Measurements from ENCODE around the gene GNB2.
"Not testable (repeated sequence)": the region's sequence is repeated elsewhere in the genome, so short reads cannot be mapped to it uniquely, and the experiment has no call there.

GNB2 gene

DNA sequence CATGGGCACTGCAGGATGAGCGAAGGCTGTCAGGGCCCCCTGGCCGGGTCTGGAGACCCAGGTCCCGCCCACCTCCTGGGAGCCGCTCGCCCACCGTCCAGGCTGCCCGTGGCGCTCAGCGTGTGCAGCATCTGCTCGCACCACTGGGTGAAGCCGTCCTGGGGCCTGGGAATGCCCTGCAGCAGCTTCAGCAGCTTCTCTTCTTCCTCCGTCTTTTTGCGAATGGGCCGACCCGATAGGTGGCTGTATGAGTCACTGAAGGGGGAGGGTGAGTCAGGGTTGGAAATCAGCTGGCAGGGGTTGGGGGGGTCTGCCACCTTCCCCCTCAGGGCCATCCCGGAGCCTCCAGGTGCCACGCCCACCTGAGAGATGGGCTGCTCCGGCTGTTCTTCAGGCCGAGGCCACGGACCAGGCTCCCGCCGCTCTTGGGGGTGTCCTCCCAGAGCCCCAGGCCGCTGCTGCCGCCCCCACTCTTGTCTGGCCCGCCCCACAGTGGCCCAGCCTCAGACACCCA is 8.7 kb downstream of the GNB2 start:
- DNase-seq, result no peak

DNA sequence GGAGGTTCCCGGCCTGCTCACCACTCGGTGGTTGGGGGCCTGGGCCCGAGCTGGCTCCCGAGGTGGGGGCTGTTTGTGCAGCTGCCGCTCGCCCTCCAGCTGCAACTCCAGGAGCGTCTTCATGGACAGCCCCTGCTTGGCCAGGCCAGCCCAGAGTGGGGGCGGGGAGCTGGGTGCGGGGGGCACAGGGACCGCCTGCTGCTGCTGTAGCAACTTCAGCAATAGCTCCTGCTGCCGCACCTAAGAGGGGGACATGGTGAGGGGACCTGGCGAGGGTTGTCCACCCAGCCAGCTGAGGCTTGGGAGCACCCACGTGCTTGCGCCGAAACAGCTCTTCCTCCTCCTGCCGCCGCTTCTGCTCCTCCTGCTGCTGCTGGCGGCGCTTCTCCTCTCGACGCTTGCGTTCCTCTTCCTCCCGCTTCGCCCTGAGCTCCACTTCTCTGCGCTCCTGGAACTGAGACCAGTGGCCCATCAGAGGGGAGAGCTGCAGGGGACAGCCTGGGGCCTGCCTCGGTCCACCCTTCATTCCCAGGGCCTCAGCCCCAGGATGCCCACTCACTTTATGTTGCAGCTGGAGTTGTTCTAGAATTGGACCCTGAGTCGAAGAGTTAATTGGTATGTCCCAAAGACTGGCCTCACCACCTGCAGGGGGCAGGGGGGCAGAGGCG is 9.6 kb downstream of the GNB2 start:
- no peak for DNase-seq

DNA sequence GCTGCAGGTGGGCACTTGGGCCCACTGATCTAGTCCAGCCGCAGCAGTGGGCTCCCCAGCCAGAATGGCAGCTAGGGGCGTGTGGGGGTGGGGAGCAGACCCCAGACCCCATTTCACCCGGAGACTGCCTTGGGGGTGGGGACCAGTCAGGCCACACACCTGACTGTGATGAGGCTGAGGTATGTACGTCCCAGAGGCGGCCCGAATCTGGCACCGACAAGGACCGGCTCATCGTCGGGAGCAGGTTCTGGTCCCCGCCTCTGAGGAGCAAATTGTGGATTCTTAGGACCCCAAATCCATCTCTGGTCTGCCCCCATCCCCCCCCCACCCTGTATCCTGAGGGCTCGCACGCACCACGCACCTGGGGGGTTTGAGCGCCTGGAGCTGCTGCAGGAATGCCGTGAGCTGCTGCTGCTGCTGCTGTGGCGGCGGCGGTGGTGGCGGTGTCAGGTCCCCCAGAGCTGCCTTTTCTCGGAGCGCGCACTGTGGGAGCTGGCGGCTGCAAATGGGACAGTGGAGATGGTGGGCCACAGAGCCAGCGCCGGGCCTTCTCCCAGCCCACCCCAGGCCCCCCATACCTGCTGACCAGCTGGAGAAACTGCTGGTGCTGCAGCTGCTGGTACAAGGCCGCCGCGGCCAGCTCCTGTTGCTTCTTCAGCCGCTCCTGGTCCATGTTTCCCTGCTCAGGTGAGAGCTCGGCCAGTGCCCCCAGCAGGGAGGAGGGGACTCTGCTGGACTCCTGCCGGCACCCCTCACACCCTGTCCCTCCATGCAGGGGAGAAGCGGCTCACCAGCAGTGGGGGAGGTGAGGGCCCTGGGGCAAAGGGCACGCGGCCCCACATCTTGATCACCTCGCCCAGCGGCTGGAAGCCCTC is 10.4 kb downstream of the GNB2 start:
- no peak for DNase-seq

DNA sequence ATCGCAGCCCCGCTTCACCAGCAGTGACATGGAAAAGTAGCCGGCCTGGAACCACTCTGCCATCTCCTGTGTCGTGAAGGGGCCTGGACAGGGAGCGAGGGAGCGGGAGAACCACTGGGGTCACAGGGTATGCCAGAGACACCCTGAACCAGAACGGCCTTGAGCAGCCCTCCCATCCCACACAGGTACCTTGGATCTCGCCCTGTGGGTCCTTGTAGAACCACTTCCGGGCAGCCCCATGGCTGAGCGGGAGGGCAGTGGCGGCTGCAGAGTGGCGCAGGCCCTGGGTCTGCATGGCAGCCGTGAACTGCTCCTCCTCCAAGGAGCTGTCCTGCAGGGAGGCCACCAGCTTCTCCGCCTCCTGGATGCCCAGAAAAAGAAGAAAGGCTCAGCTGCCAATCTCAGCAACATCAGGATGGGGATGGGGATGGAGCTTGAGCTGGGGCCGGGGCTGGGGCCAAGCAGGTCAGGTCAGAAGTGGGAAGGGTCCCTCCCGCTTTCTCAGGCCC is 11.0 kb downstream of the GNB2 start:
- no peak for DNase-seq

DNA sequence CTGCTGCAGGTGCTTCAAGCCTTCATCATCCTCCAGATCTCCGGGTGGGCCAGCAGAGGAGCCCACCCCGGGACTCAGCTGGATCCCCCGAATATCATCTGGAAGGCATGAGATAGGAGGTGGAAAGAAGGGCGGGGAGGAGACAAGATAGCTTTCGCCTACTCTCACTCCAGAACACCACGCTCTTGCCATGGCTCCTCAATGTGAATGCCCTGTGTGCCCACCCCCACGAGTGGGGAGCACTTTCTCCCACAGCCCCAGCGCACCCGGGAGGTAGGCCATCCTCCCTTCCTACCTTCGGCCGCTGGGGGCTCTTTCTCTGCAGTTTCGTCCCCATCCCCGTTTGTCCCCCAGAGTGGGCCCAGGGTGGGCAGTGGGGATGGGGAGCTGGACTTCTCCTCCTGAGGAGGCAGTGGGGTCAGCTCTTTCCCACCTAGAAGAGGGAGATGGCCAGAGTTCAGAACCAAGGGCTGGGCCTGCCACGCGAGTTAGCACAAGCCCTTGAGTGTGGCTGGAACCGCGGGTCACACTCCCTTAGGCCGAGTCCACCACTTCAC is 11.6 kb downstream of the GNB2 start:
- no peak for DNase-seq

DNA sequence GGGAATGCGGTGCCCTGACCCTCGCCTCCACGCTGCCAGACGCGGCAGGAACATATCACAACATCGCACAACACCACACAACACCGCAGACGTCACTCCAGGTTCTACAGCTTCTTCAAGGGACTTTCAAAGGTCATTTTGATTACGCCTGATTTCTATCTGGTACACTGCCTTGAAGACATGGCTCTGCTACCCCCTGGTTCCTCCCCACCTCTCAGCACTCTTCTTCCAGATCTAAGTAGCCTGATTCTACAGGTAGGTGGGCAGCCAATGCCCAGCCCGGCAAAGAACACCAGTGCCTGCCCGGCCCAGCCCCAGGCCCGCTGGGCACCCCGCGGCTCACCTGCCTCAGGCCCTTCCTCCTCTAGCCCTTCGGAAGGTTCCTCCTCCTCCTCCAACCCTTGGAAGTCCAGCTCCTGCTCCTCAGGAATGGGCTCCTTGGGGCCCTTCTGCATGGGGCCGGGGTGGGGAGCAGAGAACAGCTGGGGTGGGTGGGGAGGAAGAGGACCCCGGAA is 12.1 kb downstream of the GNB2 start:
- no peak for DNase-seq

DNA sequence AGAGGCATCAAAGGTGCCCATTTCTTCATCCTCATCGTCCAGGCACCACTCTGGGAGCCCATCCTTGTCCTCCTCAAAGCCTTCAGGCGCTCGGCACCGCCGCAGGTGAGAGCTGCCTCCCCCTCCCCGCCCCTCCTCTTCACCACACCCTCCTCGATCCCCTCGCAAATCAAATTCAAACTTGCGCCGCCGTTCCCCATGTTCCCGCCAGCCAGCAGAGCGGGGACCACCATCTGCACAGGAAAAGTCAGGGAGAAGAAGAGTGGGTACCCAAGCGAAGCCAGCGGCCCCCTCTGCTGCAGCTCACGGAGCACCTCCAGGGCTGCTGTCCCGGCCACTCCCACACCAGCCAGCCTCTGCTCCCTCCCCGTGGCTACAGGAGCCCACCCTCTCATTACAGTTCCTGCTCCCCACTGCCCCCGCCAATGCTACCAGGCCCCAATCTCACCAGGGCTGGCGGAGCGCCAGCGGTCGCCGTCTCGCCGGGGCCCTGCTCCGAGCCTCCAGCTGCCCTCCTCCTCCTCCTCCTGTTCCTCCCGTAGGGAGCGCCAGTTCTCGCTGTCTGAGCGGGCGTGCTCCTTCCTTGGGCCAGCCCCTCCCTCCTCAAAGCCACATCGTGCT is 12.8 kb downstream of the GNB2 start:
- DNase-seq, result no peak

DNA sequence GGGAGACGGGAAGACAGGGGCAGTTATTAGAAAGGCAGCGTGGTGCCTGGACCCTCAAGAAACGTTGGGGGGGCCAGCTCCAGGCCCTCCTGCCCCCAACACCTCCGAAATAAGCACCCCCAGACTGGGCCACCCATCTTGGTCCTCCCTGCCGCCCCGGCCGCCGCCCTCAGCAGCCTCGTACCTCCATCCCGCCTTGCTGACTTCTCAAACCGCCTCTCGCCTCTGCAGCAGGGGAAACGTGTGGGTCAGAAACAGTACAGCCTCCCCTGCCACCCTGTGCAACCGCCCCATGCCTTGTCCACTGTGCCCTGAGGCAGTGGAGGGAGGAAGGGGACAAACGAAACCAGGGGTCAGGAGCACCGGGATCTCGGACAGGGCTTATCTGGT is 13.3 kb downstream of the GNB2 start:
- DNase-seq, result no peak

DNA sequence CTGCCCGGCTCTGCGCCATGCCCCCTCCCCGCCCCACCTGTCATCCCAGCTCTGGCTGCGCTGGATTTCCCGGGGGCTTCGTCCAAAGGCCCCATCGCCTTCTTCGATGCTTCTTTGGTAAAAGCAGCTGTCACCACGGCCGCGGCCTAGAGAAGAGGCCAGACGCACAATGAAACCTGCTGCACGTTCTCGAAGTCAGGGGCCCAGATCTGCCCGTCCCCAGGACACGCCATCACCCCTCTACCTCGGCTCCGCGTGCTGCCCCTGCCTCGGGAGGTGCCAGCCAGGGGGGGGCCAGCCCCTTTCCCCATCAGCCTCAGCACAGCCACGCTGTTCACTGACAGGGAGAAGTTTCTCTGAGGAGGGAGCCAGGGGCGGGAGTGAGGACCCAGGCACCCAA is 13.7 kb downstream of the GNB2 start:
- no peak for DNase-seq

DNA sequence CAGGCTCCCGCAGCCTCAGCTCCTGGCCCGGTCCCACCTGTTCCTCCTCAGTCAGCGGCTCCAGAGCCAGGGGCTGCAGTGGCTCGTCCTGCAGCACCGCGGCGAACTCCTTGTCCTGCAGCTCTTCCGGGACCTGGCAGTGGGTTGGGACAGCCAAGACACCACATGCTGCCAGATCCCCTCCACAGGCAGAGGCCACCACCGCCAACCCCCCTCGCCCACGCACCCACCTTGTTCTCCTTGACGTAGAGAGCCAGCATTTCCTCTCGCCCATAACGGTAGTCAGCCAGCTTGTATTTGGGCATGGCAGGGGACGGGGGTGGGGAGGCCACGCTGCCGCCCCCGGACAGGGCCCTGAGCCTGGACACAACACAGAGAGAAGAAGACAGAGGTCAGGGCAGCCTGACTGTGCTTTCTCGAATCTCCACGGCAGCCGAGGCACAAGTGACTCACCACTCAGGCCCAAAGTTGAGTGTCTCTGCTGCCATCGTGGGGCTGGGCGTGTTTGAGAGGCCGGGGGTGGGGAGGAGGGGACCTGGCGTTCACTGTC is 14.3 kb downstream of the GNB2 start:
- no peak for DNase-seq

DNA sequence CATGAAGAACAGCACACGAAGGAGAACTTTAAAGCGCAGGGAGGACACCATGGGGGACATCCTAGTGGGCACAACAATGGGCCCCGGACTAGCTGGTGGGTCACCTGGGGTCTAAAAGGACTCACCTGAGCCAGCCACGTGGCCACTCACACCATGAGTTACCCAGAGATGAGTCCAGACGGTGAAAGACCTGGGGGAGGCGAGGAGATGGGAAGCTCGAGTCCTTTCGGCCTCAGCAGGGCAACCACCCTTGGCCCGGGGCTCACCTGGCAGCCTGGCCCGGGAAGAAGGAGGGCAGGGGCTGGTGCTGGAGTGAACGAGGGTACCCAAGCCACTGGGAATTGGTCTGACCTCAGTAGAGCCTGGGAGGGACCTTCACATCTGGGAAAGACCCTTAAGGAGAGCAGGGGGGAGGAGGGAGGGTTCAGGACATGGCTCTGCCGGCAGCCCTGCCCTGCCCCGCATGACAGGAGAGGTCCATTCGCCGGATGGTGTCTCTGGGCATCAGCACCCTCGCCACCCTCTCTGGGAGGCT is 14.9 kb downstream of the GNB2 start:
- no peak for DNase-seq

DNA sequence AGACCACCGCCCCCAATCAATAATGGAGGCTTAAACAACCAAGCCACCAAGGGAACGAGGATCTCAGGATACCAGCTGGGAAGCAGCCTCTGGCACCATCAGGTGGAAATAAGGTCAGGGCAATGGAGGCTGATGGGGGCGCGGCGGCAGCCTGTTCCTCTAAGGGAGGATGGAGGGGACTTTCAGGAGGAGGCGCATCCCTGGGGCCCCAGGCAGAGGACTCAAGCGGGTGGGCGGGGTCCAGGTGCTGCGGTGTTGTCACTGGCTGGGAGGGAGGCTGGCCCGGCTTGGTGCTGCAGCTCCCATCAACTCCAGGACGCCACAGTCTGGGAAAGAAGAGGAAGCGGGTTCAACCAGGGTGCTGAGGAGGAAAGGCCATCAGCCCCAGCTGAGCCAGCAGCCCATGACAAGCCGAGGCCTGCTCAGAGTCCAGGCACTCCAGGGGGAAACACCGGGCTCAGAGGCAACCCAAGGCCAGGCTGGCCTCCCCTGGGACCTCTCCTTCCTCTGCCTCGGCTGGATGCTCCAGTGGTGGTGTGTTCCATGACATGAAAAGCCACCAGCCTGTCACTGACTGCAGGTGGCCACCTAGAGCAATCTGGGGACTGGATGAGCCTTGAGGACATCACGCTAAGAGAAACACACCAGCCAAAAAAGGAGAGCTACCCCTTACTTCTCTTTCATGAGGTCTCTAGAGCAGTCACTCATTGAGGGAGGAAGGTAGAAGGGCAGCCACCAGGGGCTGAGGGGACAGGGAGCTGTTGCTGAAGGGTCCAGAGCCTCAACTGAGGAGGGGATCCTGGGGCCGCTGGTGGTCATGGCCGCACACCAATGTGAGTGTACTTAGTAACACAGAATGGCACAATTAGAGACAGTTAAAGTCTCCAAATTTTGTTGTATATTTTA is 15.9 kb downstream of the GNB2 start:
- no peak for DNase-seq

DNA sequence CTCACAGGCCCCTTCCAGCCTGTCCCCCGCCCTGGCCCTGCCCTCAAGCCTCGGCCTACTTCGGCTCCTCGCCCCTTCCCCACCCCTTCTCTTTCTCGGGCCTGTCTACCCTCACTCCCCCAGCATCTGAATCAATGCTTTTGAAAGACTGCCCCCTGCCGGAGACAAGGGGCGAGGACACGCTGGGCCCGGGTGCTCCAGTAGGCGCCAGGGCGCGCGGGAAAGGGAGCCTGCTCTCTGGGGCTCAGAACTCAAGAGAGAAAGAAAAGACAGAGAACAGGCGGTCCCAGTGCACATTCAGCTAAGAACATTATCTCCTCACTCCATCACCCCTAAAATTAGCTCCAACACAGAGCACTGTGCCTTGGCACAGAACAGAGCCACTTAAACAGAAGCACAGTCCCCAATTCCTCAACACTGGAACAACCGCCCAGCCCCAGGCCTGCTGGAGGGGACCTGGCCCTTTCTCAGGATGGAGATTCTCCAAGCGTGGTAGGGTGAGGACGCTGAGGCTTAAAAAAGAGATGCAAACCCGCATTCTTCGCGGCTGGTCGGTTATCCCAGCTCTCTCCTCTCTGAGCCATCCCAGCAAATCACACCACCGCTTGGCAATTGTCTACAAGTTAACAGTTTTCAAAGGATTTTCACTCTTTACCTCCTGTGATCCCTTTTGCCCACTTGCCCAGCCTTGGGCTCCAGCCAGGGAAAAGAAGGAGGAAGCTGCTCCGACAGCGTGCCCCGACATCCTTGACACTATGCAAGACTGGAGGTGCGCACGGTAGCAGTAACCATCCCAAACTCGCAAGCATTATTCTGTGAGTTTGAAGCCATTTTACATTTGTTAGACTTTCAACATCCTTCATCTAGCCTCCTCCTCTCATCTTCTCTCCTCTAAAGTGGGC is 18.4 kb downstream of the GNB2 start:
- DNase-seq, result peak; percentile 52

DNA sequence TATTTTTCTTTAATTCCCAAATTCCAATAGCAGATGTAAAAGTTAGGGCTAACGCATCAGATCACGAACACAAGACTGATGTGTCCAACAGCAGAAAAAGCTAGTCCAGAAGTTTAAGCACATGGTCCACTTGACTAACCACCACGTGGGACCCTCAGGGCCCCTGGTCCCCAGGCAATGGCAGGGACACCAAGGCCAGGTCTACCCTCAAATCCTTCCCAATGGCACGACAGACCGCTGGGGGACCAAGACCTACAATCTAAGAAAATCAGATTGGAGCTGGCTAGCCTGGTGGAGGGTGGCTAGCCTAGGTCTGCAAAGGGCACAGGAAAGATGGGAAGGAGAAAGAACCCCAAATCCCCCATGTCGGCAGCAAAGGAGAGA is 19.0 kb downstream of the GNB2 start:
- no peak for DNase-seq

DNA sequence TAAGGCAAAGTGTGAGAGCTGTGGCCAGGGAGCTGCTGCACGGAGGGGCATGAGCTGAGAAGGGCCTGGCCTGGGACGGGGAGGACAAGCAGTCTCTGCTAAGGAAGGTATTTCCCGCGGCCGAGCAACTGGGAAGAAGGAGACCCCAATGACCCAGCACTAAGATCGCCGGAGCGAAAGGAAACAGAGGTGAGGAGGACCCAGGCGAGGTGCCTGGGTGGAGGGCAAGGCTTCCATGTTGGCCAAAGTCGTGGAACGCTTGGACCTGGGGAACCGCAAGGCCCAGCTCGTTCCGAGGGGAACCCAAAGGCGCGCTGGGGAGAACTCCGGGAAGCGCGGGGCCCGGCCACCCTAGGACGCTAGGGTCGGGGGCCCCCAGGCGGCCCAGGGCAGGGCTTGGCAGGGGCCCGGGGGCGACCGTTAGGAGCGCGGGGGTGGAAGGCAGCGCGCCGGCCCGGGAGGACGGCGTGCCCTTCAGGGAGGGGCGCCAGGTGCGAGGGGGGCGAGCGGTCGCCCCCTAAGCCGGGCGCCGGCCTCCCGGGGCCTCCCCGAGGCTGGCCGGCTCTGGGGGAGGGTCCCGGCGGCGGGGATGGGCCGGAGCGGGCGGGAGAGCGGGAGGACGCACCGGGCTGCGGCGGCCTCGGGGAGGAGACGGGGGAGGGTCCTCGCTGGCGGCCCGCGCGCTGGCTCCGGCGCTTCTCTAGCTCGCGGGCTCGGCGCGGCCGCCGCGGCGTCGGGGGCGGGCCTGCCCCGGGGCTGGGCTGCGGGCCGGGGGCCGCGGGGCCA is 20.0 kb downstream of the GNB2 start:
- no peak for DNase-seq

DNA sequence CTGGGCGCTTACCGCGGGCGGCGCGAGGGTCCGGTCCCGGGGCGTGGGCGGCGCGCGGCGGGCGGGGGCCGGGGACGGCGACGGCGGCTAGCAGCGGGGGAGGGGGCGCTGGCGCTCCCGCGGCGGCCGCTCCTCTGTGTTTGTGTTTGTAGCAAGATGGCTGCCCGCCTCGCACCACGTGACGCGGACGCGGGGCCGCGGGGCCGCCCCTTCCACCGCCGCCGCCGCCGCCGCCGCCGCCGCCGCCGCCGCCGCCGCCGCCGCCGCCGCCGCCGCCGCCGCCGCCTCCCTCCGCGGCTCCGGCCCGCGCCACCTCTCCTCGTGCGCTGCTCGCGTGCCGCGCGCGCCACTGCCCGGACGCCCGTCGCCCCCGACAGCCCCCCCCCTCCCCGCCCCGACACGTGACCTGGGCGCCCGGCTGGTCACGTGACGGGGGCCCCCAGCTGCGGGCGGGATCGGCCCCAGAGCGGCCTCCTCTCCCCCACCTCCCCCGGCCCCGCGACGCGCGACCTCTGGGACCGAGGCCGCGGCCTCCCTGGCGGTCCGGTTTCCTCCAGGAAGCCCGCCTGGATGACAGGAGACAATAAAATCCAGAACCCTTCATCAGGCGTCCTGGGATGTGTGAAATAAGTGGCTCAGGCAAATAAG is 20.7 kb downstream of the GNB2 start, which contains the start of gene GIGYF1:
TSS of gene GIGYF1 (minus strand) at position 153 of the 648 bp plus-strand sequence. CDS start 6,012 bp downstream, outside the sequence.
- DNase-seq, result peak; percentile 24

DNA sequence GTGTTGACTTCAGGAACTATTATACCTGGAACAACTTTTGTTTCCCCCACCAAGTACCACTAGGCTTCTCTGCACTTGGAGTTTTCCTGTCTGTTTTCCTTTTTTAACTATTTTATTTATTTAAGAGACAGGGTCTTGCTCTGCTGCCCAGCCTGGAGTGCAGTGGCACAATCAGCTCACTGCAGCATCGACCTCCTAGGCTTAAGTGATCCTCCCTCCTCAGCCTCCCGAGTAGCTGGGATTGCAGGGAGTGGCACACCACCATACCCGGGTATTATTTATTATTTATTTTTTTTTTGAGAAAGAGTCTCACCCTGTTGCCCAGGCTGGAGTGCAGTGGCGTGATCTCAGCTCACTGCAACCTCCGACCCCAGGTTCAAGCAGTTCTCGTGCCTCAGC is 22.6 kb downstream of the GNB2 start:
- no peak for DNase-seq

DNA sequence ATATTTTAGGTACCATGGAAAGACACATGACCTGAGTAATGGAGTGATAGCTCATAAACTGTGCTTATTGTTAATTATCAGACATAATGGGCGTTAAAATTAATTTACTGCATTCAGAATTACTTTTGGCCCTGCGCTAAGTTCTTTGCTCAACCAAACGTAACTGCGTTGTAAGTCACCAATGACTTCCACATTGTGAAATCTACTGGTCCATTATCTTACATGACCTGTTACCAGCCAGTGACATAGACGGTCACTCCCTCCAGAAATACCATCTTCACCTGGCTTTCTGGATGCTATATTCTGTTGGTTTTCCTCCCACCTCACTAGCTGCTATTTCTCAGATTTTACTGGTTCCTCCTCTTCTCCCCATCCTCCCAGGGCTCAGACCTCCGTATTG is 25.5 kb downstream of the GNB2 start:
- no peak for DNase-seq

DNA sequence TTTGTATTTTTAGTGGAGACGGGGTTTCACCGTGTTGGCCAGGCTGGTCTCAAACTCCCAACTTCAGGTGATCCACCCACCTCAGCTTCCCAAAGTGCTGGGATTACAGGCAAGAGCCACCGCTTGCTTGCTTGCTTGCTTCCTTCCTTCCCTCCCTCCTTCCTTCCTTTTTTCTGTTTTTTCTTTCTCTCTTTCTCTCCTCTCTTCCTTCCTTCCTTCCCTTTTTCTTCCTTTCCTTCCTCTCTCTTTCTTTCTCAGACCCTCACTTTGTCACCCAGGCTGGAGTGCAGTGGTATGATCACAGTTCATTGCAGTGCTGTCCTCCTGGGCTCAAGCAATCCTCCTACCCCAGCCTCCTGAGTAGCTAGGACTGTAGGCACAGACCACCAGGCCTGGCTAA is 27.5 kb downstream of the GNB2 start:
- DNase-seq, result not testable (repeated sequence)

Measured in NCI-H2107 (cell line).